ENCODE measurements around the gene SF1. TPM values are rescaled to one million over a fixed set of nuclear protein-coding genes. Genes with fewer than 3 reads are reported as not detected.
A peak's percentile ranks its signal among the peaks of the same experiment; 100 is the strongest.

SF1 gene
- total and polyA plus RNA-seq, 8 donors, result 99.8 to 181 (median 137) TPM

DNA sequence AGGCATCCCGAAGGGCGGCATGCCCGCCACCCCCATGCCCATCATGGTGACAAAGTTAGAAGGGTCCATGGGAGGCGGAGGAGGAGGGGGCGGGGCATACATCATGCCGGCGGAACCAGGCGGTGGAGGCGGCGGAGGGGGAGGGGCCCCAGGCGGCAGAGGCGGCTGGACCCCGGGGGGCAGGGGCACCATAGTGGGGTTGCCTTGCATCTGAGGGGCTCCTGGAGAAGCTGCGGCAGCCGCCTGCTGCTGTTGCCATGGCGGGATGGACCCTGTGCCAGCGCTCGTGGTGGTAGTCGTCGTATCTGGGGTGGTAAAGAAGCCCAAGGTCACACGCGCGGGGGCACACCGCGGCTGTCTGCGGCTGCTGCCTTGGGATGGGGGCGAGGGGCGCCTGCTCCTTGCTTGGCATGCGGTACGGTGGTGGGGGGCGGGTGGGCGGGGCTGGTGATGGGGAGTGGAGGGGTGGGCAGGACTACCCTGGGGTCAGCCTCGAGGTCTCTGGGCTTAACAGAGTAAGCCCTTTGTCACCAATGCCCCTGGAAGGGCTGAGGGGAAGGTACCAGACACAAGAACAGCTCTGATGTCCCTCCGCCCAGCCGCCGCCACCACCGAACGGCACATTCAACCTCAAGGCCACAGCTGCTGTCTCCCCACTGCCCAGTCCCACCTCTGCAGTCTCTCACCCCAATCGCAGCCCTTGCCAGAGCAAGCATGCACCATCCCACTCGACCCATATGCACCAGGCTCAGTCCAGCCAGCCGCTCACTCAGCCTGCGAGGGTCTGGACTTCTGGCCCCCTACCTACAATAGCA lies 12.3 kb downstream of the SF1 start:
- H3K4me1 ChIP-seq, result peaks cover 0 to 6% (median 5%) of the 10 kb centered on the region in 3 donors
- no peaks in the 10 kb centered on the region for H3K27me3 ChIP-seq
- ATAC-seq (peak in 1 of 4 donors; percentile 1), DNase-seq (peak in 3 of 6 donors; percentile 52 to 82 (median 58)), FAIRE-seq (no peak)
- intact Hi-C loops (cut with DNase I), result no loop called here
- no peak overlapping the region for H3K4me3 ChIP-seq
- H3K27ac ChIP-seq, result no peak overlapping the region
- H3K36me3 ChIP-seq, result peaks cover 16 to 79% (median 71%) of the 10 kb centered on the region in 3 donors
- TF ChIP-seq, protein P1, sequence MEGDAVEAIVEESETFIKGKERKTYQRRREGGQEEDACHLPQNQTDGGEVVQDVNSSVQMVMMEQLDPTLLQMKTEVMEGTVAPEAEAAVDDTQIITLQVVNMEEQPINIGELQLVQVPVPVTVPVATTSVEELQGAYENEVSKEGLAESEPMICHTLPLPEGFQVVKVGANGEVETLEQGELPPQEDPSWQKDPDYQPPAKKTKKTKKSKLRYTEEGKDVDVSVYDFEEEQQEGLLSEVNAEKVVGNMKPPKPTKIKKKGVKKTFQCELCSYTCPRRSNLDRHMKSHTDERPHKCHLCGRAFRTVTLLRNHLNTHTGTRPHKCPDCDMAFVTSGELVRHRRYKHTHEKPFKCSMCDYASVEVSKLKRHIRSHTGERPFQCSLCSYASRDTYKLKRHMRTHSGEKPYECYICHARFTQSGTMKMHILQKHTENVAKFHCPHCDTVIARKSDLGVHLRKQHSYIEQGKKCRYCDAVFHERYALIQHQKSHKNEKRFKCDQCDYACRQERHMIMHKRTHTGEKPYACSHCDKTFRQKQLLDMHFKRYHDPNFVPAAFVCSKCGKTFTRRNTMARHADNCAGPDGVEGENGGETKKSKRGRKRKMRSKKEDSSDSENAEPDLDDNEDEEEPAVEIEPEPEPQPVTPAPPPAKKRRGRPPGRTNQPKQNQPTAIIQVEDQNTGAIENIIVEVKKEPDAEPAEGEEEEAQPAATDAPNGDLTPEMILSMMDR (IDR thresholded peaks at IDR 0.05), result no peak
- WGBS, 2 donors, result 87 to 89% methylated on average over 38 to 42 of the region's 42 CpGs
- no peaks in the 10 kb centered on the region for H3K9me3 ChIP-seq

DNA sequence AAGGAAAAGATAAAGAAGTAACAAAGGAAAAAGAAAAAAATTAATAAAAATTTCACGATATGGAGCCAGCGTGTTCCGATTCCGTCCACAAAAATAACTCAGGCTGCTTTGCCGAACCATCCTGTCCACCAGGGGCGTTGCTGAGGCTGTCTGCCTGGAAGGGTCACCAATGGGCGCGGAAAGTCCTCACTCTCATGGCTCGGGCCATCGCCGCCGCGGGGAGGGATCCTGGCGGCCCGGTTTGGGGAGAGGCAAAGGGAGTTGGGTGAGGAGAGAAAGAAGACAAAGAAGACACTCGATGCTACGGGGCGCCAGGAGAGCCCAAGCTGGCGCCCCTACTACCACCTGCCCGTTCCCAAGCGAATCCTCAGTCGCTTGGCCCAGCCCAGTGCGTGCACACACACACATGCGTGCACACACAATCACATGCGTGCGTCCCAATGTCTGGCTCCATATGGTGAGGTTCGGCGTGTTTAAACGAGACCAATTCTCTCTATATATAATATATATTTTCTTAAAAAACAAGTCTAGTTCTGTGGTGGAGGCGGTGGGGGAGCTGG lies 13.0 kb downstream of the SF1 start:
- no peak for ATAC-seq
- no peak for FAIRE-seq
- no peak overlapping the region for H3K4me3 ChIP-seq
- H3K27ac ChIP-seq, result no peak overlapping the region
- peaks cover 16 to 72% (median 64%) of the 10 kb centered on the region in 3 donors for H3K36me3 ChIP-seq
- 92 to 93% methylated on average over 30 of the region's 30 CpGs for WGBS, 2 donors
- no peaks in the 10 kb centered on the region for H3K9me3 ChIP-seq
- DNase-seq, result peak in 2 of 6 donors; percentile 39 to 56
- no peaks in the 10 kb centered on the region for H3K27me3 ChIP-seq
- TF ChIP-seq, protein P1 (IDR thresholded peaks at IDR 0.05), result no peak
- intact Hi-C loops (cut with DNase I), result no loop called here
- H3K4me1 ChIP-seq, result peaks cover 0 to 6% (median 5%) of the 10 kb centered on the region in 3 donors

DNA sequence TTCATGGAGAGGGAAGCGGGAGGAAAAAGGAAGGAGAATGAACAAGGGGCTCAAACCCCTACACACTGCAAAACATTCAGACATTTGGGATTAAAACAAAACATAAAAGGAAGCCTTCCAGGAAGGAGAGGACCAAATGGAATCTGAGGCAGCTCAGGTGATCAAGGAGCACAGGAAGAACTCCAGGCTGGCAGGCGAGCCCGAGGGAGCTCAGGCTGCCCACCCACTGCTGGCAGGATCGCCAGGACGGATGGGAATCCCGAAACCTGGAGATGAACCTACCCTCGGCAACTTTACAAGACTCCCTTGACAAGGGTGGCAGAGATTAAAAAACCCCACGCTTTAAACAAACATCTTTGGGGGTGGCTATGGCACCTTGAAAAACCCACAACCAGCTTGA lies 13.6 kb downstream of the SF1 start:
- no peaks in the 10 kb centered on the region for H3K27me3 ChIP-seq
- FAIRE-seq, result no peak
- H3K4me1 ChIP-seq, result peaks cover 0 to 6% (median 5%) of the 10 kb centered on the region in 3 donors
- intact Hi-C loops (cut with DNase I), result no loop called here
- WGBS, 2 donors, result 84 to 89% methylated on average over 8 of the region's 8 CpGs
- H3K4me3 ChIP-seq, result no peak overlapping the region
- ATAC-seq, result no peak
- no peaks in the 10 kb centered on the region for H3K9me3 ChIP-seq
- peak in 1 of 6 donors; percentile 12 for DNase-seq
- H3K36me3 ChIP-seq, result peaks cover 14 to 66% (median 58%) of the 10 kb centered on the region in 3 donors
- TF ChIP-seq, protein P1 (IDR thresholded peaks at IDR 0.05), result no peak
- no peak overlapping the region for H3K27ac ChIP-seq

DNA sequence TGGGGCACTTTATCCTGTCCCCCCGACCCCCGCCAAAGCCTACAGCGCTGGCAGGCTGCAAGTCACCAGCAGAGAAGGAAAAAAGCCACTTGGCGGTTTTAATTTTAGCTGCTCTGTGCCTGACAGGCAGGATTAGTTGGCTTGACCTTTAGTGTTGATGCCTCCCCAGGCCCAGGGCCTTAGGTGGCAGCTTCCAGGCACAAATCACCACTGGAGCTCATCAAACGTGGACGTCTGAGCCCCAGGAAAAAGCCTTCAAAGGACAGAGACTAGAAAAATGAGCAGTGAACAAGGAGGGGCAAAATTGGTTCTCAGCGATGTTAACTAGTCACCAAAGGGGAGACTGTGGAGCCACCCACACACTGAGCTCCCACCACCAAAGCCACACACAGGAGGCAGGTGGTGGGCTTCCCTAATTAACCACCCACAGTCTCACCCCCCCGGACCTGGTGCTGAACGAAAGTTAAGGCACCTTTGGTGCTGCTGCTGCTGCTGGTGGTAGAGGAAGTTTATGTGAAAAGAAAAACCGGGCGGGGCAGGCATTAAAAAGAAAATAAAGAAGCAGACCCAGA lies 14.2 kb downstream of the SF1 start:
- peaks cover 0 to 6% (median 5%) of the 10 kb centered on the region in 3 donors for H3K4me1 ChIP-seq
- H3K27ac ChIP-seq, result peak overlapping the region in 1 of 4 donors; percentile 4
- no peak for ATAC-seq
- DNase-seq, result peak in 1 of 6 donors; percentile 18
- TF ChIP-seq, protein P1 (IDR thresholded peaks at IDR 0.05), result no peak
- WGBS, 2 donors, result 75 to 80% methylated on average over 11 of the region's 11 CpGs
- no peaks in the 10 kb centered on the region for H3K9me3 ChIP-seq
- H3K4me3 ChIP-seq, result no peak overlapping the region
- no peak for FAIRE-seq
- no peaks in the 10 kb centered on the region for H3K27me3 ChIP-seq
- peaks cover 11 to 60% (median 52%) of the 10 kb centered on the region in 3 donors for H3K36me3 ChIP-seq
- intact Hi-C loops (cut with DNase I), result no loop called here
